ENCODE data around the gene COPG2.
A peak's percentile ranks its signal among the peaks of the same experiment; 100 is the strongest.
"Not testable (repeated sequence)": the region's sequence is repeated elsewhere in the genome, so short reads cannot be mapped to it uniquely, and the experiment has no call there.

Gene COPG2

GRCh38 chr7:130566168-130566897 is 102.2 kb downstream of the COPG2 start:
- DNase-seq = no peak

DNA sequence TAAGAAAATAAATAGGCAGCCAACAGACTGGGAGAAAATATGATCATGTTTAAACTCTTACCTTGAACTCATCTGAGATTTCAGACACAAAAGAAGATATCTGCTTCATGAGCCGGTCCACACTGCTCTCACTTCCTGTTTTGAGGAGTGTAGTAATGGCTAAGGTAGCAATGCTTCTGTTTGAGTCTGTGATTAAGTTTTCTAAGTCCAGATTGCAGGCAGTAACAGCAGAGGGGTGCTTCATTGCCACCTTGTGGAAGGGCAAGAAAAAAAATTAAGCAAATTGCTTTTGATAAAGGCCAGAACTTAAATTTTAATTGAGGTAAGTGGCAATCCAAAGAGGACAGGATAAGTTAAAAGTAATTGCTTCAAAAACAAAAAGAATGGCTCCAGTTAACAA is 107.6 kb downstream of the COPG2 start:
- no peak for DNase-seq

DNA sequence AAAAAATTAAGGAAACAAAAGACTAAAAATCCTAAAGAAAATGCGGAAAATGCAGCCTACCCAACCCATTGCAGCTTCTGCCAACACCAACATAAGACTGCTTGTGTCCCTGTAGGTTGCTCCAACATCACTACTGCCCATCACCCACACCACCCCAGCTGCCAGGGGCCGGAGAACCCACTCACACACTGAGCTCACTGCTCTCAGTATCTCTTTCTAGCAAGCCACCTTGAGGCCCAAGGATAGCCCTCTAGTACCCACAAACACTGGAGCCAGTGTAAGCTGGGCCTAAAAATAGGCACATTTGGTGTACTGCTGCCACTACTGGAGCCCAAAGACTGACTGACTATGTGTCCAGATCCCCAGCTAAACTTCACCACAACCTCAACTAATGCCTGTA is 109.4 kb downstream of the COPG2 start:
- DNase-seq = no peak

GRCh38 chr7:130554481-130554880 is 114.1 kb downstream of the COPG2 start:
- DNase-seq = no peak

DNA sequence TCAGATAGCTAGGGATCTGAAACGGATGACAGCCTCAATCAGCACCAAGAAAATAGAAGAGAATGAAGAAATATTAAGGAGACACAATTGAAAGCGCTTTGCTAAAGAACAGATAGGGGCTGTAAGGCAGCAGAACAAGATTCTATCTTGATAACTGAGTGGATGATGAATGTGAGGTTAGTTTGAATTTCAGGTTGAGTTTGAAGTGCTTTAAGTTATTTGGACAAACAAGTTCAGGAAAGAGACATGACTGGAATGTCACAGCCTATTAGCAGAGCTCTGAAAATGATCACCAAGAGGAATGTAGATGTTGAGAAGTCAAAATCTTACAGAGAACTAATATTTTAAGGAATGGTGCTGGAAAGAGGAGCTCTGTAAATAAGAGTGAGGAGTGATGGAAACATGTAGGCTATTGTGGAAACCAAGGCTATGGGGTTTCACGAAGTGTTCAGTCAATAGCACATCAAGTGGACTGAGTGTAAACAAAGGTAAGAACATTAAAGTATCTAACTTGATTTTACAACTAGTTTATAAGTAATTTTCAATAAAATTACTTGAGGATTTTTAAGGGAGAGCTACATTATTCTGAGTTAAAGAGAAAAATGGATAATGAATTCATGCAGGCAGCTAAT is 115.0 kb downstream of the COPG2 start:
- DNase-seq = no peak

DNA sequence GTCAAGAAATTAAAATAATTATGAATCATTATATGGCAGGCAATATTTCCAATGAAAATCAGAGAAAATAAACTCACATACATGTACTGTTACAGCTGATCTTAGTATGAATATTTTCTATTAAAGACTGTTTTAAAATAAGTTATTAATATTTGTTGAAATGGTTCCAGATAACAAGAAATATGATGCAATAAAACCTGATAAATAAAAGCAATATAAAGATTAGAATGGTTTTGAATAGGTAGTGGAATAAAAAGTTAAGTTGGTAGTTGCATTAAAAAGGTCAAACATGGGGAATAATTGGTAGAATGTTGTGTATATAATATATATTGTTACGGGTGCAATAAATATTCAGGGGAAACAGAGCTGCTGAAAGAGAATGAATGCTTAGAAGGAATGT is 124.2 kb downstream of the COPG2 start:
- no peak for DNase-seq

GRCh38 chr7:130543487-130544010 is 125.0 kb downstream of the COPG2 start:
- DNase-seq = no peak

- not testable (repeated sequence) for DNase-seq
These were observed 126.3 kb downstream of the COPG2 start for GRCh38 chr7:130542297-130542696.

DNA sequence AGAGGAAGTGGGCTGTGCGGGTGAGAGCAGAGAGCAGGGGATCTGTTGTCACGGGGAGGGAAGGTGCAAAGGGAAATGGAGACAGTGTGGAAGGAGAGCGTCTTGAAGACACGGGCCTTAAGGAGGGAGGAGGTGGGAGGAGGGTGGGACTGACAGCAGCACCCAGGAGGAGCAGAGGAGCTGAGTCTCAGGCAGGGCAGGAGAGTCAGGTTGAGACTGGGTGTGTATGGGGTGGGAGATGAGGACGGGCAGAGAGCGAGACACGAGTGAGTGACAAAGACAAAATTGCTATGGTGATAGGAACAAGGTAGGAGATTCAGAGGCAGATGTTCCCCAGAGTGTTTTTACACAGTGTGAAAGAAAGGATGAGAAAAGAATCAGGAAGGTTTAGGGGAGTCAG is 127.3 kb downstream of the COPG2 start:
- peak in 1 of 58 donors; percentile 13 for DNase-seq

DNA sequence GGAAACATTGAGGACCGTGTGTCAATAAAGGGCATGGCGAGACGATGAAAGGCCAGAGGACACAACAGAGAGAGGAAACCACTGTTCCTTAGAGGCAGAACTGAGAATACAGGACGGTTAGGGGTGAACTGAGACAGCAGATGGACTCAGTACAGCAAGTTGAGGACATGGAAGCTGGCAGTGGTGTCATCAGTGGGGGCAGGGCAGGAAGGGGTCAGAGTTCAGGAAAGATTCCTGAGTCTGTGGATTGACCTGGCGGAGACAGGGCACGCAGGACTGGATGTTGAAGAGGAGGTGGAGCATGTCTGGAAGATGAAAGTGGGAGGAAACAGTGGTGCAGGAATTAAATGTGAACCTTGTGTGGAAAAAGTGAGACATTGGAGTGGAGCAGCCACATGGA is 130.7 kb downstream of the COPG2 start:
- not testable (repeated sequence) for DNase-seq

DNA sequence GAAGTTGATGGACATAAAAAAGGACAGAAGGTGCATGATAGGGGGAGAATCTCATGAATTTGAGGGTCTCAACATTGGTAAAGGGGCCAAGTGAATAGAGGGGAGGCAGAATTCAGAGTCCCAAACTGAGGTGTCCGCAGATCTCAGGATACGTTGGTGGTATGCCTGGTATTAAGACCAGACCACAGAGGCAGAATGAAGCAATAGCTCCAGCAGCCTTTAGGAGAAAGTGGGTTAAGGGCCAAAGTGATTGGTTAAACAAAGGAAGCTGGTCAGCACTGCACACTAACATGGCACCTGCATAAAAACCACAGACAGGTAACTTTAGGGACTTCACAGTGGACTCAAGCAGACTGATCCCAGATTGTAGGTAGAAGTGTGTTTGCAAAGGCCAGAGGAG is 139.1 kb downstream of the COPG2 start:
- no peak for DNase-seq

DNA sequence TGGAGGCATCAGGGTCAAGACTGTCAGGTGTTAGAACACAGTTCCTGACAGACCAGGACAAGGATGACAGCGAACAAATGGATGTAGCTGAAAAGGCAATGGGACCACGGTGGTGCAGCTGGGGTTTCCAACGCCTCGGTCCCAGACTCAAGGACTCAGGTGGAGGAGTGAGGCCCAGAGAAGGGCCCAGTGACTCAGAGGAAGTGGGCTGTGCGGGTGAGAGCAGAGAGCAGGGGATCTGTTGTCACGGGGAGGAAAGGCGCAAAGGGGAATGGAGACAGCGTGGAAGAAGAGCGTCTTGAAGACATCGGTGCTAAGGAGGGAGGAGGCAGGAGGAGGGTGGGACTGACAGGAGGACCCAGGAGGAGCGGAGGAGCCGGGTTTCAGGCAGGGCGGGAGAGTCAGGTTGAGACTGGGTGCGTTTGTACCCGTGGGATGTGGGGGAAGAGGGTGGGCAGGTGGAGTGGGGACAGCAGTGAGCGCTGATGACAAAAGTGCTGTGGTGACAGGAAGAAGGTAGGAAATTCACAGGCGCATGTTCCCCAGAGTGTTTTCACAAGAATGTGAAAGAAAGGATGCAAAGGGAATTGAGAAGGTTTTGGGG is 140.7 kb downstream of the COPG2 start:
- peak in 1 of 58 donors; percentile 40 for DNase-seq

- DNase-seq = no peak
These were observed 143.9 kb downstream of the COPG2 start for GRCh38 chr7:130524628-130525027.

DNA sequence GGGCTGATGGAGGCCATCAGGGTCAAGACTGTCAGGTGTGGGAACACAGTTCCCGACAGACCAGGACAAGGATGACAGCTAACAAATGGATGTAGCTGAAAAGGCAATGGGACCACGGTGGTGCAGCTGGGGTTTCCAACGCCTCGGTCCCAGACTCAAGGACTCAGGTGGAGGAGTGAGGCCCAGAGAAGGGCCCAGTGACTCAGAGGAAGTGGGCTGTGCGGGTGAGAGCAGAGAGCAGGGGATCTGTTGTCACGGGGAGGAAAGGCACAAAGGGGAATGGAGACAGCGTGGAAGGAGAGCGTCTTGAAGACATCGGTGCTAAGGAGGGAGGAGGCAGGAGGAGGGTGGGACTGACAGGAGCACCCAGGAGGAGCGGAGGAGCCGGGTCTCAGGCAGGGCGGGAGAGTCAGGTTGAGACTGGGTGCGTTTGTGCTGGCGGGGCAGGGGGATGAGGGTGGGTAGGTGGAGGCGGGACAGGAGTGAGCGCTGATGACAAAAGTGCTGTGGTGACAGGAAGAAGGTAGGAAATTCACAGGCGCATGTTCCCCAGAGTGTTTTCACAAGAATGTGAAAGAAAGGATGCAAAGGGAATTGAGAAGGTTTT is 144.9 kb downstream of the COPG2 start:
- peak in 1 of 58 donors; percentile 37 for DNase-seq

DNA sequence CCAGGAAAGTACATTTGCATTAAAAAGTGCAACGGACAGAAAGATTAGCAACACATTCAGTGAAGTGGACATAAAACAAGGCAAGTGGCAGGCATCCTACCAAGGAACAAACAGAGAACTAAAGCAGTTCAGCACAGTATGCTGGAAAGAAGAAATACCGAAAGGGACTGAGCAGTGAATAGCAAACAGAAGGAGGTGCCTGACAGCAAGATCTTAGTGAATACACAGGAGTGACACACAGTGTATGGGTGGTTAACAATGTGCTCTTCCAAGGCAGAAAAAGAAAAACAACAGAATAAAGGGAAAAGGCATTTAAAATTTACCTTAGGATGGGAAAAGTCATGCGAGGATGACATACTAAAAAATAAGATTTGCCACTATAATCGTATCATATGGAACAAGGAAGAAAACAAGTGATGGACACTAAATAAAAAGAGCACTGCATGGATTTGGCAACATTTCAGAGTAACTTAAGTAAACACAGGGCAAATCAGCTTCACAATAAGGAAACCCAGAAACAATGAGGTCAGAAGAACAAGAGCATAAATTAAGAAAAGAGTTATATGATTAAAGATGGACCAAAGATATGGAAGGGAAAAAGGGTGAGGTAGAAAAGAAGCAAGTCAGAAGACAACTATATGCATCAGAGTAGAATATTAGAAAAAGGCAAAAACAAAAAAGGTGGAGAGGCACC is 147.1 kb downstream of the COPG2 start:
- DNase-seq = peak in 1 of 58 donors; percentile 7

DNA sequence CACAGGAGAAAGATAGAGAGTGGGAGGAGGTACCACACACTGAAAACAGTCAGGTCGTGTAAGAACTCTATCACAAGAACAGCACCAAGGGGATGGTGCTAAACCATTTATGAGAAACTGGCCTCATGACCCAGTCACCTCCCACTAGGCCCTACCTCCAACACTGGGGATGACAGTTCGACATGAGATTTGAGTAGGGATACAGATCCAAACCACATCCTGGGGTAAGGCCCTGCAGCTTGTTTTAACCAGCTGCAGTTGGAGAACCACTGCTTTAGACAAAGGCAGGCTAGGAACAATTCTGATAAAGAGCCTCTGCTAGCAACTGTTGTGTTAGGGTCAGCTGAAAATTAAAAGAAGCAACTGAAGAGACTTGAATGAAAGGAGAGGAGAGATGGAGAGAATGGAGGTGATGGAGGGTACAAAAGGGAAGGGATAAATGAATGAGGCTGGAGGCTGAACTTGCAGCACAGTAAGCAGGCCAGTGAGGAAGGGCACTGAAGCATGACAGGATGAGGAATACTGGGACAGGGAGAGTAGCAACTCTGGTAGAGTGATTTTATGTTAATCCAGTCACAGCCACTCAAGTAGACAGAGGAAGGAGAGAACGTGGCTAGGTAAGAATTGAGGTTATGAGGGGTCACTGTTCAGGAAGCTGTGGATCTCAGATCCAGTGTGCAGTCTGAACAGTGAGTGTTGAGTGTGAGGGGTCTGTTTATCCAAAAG is 153.1 kb downstream of the COPG2 start:
- no peak for DNase-seq

GRCh38 chr7:130513447-130513846 is 155.1 kb downstream of the COPG2 start:
- DNase-seq = no peak

- DNase-seq = not testable (repeated sequence)
These were observed 156.5 kb downstream of the COPG2 start for GRCh38 chr7:130512038-130512437.

GRCh38 chr7:130506358-130506757 is 162.2 kb downstream of the COPG2 start:
- no peak for DNase-seq

GRCh38 chr7:130505753-130506152 is 162.8 kb downstream of the COPG2 start:
- DNase-seq = no peak

DNA sequence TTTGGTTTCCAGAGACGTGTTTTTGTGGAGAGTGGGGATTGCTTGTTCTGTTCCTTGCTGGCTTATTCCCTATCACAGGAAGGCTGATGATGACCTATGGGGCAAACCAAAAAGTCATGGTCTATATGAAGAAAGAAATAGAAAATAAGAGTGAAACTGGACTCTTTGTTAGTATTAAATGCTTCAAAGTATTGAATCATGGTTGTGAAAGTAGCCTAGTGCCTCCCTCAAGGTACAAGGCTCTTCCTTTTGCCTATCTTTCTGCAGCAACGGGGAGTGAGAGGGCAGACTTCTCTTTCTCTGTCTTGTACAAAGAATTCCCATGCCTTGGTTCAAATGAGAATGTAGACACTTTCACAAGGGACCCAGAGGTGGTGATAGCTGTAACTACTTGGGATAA is 167.6 kb downstream of the COPG2 start:
- no peak for DNase-seq
